EH (cell line): ENCODE results near the gene NEXN.
A peak's percentile ranks its signal among the peaks of the same experiment; 100 is the strongest.
"Not testable (repeated sequence)": the region's sequence is repeated elsewhere in the genome, so short reads cannot be mapped to it uniquely, and the experiment has no call there.

Source experiments
- DNase-seq: peaks from one replicate; pipeline ENCODE4 v3.0.0-alpha.2; 2015; ENCODE audit warnings: low read depth

Gene NEXN

DNA sequence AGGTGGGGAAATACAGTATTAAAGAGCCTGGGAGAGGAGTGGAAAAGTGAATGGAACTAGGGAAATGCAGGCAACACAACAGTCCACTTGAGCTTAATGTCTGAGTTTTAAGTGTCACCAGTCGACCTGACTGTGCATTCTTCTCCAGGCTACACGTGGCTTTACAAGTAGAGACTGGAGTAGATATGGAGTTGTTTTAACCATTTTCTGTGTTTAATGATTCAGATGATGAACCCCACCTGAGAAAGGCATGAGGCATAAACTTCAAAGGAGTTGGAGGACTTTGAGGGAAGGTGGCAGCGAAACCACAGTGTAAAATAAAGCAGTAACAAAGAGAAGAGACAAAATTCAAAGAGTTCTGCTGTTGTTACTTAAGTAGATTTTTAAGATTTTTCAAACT, 77.9 kb downstream of the NEXN start:
- DNase-seq: no peak

DNA sequence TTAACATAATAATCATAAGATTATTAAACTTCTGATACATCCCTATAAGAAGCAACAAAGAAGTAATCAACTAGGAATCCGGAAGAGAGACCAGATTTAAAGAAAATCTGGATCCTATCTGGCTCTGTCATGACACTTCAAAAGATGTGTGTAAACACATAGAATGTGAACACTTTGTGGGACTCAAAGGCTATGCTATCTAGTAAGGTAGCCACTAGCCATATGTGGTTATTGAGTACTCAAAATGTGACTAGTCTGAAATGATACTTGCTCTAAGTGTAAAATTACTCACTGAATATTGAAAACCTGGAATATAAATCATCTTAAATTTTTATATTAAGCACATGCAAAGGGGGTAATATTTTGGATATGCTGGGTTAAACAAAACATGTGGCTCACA, 81.8 kb downstream of the NEXN start:
- DNase-seq: peak; percentile 43

DNA sequence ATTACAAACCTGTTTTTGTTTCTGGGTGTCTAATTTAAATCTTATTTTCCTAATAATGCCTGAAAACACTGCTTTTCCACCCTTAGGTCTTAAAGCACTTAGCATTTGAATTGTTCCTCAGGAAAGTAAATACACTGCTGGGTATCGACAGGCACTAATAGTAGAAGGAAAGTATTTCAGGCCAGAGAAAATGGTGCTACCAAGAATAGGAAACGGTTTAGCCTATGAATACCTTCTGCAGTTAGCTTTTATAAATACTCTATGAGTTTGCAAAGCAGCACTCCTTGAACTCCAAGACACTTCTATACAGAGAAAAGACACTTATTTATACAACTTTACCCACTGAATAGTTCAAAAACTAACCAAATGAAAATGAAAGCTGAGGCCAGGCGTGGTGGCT, 83.7 kb downstream of the NEXN start:
- DNase-seq: no peak

GRCh38 chr1:77975386-77975785, 87.0 kb downstream of the NEXN start:
- peak; percentile 58 for DNase-seq

GRCh38 chr1:77975907-77976306, 87.5 kb downstream of the NEXN start:
- DNase-seq: peak; percentile 17

DNA sequence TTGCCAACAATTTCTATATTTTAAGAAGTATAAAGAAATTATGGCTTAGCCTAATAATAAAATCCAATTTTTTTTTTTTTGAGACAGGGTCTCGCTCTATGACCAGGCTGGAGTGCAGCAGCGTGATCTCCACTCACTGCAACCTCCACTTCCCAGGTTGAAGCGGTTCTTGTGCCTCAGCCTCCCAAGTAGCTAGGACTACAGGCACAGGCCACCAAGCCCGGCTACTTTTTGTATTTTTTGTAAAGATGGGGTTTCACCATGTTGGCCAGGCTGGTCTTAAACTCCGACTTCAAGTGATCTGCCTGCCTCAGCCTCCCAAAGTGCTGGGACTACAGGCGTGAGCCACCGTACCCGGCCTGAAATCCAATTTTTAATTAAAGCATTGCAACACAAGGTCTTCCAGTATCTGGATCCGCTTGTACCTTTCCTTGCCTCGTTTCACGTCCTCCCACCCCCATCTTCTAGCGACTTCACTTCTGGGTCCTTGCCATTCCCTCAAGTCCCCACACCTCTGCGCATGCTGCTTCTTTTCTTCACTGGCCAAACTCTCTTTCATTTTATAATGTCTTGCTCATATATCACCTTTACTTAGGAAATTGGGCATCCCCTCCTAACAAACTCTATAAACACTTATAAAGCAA, 88.1 kb downstream of the NEXN start:
- no peak for DNase-seq

DNA sequence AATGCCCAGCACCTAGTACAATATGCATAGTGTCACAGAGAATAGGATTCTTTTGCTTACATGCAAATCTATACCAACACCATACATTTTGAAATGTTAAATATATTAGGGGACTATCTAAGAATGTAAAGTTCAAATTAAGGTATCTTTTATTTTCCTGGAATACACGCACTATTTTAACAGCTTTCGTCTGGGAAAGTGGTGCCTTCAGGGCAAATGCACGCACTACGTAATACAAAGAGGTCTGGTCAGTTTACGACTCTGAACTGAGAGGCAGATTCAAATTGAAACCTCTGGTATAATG, 89.5 kb downstream of the NEXN start:
- DNase-seq: no peak

DNA sequence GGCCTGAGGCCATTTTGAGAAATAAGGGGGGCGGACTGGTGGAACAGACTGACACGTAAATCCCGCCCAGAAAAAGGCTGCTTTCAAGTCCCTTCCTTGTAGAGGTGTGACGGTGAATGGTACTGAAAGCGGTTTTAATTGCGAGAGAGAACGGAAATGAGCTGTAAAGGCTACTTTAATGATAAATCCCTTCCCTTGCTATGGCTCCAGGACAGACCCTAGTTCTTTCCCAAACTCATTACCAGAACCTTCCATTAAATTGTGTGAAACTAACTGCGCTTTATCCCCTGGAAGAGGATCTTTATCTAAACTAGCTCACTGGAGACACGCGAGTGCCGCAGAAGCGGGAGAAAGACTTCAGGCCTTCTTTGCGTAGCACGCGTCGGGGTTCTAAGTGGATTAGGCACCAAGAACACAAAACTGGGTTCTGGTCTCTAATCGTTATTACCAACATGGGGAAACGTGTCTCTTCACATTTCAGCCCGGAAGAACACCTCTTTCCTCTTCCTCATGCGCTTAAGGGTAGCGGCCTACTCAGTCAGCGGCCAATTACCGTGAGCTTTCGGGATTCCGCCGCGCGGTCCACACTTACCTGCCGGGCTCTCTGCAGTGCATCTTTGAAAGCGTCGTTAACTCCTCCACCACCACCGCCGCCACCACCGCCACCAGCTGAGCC, 90.0 kb downstream of the NEXN start:
- DNase-seq: peak; percentile 96

DNA sequence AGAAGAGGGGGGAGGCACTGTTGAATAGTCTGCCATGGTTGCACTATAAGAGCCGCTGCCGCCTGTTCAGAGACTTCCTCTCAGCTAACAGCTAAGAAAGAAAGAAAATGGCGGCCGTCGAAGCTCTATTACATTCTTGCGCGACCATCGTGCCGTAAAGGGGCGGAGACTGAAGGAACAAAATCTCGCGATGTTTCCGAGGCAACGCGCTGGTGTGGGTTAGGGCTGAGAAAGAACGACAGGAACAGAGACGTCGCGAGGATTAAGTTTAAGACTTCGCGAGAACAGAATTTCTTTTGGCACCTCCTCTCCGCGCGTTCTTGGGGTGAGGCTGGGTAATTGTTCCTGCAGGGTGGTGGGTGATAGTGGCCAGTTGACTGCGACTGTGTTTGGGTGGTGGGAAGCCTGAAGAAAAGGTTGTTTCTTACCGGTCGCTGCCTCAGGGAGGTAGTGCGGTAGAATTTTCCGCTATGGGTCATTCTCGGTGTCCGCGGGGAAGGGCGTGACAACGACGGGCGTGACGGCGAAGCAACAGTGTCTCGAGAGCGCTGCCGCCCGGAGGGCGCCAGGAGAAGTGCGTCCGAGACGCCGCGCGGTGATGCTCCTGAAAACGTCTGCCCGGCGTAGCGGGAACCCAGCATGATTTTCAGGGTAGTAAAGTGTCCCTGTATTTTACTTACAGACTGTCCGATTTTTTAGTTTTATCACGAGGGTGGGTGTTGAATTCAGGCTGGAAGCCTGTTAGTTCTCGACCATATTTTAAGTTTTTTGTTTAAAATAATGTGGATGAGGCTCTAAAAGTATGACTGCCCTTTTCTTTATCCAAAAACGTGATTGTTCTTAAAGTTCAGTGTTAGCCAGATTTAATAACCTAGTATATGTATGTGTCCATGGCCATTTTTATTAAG, 90.8 kb downstream of the NEXN start, which contains the start of gene FUBP1:
TSS of gene FUBP1 (minus strand) at position 104 of the 908 bp plus-strand sequence. CDS start at position 36, 68 bp downstream.
- peak; percentile 99 for DNase-seq

GRCh38 chr1:77983352-77983996, 95.0 kb downstream of the NEXN start:
- not testable (repeated sequence) for DNase-seq

GRCh38 chr1:77983997-77984355, 95.6 kb downstream of the NEXN start:
- DNase-seq: no peak

GRCh38 chr1:77984629-77985028, 96.2 kb downstream of the NEXN start:
- DNase-seq: no peak

- no peak for DNase-seq
Observed at GRCh38 chr1:77986810-77987209, 98.4 kb downstream of the NEXN start.

DNA sequence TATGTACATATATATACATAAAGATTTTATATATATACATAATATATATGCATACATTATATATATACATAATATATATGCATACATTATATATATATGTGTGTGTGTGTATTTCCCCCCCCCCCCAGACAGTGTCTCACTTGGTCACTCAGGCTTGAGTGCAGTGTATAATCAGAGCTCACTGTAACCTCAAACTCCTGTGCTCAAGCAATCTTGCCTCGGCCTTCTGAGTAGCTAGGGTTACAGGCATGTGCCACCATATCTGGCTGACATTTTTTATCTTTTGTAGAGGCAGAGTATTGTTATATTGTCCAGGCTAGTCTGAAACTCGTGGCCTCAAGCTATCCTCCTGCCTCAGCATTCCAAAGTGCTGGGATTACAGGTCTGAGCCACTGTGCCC, 99.5 kb downstream of the NEXN start:
- DNase-seq: no peak

- no peak for DNase-seq
Observed at GRCh38 chr1:77989744-77990143, 101.3 kb downstream of the NEXN start.

GRCh38 chr1:77990629-77991204, 102.3 kb downstream of the NEXN start:
- DNase-seq: no peak

- DNase-seq: no peak
Observed at GRCh38 chr1:77991638-77992037, 103.2 kb downstream of the NEXN start.
